ENCODE data around the gene C3orf33. TPM values are rescaled to one million over a fixed set of nuclear protein-coding genes. Genes with fewer than 3 reads are reported as not detected.

The C3orf33 gene
- total and polyA plus RNA-seq, 2 experiments from 2014 or later = 4.8 to 5.5 TPM

DNA sequence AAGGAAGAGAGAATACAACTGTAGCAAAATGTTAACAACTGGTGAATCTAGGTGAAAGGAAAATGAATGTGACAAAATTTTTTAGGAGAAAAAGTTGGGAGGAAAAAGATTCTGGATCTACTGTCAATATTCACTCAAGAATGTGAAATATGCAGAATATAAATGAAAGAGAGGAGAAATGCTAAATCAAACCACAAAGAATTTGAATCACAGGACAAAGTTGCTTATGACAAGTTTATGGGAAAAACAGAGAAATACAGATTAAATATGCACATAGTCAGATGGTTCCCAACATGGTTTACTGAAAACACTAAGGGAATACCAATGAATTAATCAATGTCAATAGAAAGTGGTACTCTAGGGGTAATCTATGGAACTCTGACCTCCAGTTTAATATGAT, 27.6 kb downstream of the C3orf33 start:
- Histone ChIP-seq H3K9me3 (ENCODE audit: low read depth) (no peaks in the 10 kb centered on the region), H3K4me3 (no peak overlapping the region)
- DNase-seq (ENCODE audit: low read depth in 1 of 2, low spot score in 1 of 2) = no peak

DNA sequence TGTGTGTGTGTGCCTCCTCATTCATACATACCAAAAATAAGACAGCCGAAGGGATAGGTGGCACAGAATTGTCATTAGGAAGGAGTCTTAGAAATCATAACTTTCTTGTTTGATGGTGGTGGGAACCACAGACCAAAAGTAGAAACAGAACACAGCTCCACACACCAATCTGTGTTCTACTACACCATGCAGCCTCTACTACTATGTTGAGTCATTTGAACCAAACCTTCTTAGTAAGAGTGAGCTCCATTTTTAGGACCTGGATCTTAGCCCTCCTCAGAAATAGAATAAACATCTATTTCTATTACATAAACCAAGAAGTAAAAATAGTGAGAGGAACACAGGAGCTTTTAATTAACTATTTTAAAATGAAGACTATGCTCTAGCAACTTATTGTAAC, 33.3 kb downstream of the C3orf33 start:
- TF ChIP-seq, protein P1, sequence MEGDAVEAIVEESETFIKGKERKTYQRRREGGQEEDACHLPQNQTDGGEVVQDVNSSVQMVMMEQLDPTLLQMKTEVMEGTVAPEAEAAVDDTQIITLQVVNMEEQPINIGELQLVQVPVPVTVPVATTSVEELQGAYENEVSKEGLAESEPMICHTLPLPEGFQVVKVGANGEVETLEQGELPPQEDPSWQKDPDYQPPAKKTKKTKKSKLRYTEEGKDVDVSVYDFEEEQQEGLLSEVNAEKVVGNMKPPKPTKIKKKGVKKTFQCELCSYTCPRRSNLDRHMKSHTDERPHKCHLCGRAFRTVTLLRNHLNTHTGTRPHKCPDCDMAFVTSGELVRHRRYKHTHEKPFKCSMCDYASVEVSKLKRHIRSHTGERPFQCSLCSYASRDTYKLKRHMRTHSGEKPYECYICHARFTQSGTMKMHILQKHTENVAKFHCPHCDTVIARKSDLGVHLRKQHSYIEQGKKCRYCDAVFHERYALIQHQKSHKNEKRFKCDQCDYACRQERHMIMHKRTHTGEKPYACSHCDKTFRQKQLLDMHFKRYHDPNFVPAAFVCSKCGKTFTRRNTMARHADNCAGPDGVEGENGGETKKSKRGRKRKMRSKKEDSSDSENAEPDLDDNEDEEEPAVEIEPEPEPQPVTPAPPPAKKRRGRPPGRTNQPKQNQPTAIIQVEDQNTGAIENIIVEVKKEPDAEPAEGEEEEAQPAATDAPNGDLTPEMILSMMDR (IDR thresholded peaks at IDR 0.05; ENCODE audit: low read depth, low read length) = no peak
- H3K27ac ChIP-seq = no peak overlapping the region
- H3K4me1 ChIP-seq (ENCODE audit: low read depth) = no peaks in the 10 kb centered on the region
- H3K4me3 ChIP-seq = no peak overlapping the region
- H3K27me3 ChIP-seq = no peaks in the 10 kb centered on the region
- H3K9me3 ChIP-seq (ENCODE audit: low read depth) = no peaks in the 10 kb centered on the region
- no peak for DNase-seq (ENCODE audit: low read depth in 1 of 2, low spot score in 1 of 2)
- no peaks in the 10 kb centered on the region for H3K36me3 ChIP-seq

More for the DNA sequence above, 27.6 kb downstream of the C3orf33 start:
- Histone ChIP-seq H3K4me1 (ENCODE audit: low read depth) (no peaks in the 10 kb centered on the region), H3K27ac (no peak overlapping the region), H3K27me3 (no peaks in the 10 kb centered on the region), H3K36me3 (no peaks in the 10 kb centered on the region)
- TF ChIP-seq, protein P1 (IDR thresholded peaks at IDR 0.05; ENCODE audit: low read depth, low read length) = no peak

DNA sequence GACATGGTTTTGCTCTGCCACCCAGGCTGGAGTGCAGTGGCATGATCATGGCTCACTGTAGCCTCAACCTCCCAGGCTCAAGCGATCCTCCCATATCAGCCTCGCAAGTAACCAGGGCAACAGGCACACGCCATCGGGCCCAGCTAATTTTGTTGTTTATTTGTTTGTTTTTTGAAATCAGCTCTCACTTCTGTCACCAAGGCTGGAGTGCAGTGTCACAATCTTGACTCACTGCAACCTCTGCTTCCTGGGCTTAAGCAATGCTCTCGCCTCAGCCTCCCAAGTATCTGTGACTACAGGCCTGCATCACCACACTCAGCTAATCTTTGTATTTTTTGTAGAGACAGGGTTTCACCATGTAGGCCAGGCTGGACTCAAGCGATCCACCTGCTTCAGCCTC, 35.0 kb downstream of the C3orf33 start:
- DNase-seq (ENCODE audit: low read depth in 1 of 2, low spot score in 1 of 2) = no peak
- H3K9me3 ChIP-seq (ENCODE audit: low read depth) = no peaks in the 10 kb centered on the region
- H3K27me3 ChIP-seq = no peaks in the 10 kb centered on the region
- no peak overlapping the region for H3K27ac ChIP-seq
- H3K4me1 ChIP-seq (ENCODE audit: low read depth) = no peaks in the 10 kb centered on the region
- no peak overlapping the region for H3K4me3 ChIP-seq
- peaks cover 4% of the 10 kb centered on the region for H3K36me3 ChIP-seq
- TF ChIP-seq, protein P1 (IDR thresholded peaks at IDR 0.05; ENCODE audit: low read depth, low read length) = no peak

DNA sequence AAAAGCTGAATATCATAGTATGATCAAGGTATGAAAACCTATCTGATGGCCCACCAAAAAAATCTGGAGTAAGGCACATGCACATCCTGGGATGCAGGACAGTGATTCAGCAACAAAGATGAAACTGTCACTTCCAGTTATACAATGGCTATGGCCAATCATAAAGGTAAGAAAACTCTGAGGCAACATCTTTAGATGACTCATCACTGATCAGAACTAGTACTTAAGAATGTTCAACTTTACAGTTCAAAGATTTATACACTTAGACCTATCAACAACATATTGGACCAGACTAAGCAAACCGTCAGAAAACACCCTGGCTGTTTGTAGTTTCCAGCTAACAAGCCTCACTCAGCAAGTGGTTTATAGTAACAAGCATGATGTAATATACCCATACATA, 39.9 kb downstream of the C3orf33 start:
- Histone ChIP-seq H3K36me3 (peaks cover 4% of the 10 kb centered on the region), H3K4me3 (no peak overlapping the region), H3K27me3 (no peaks in the 10 kb centered on the region), H3K4me1 (ENCODE audit: low read depth) (no peaks in the 10 kb centered on the region), H3K27ac (no peak overlapping the region), H3K9me3 (ENCODE audit: low read depth) (no peaks in the 10 kb centered on the region)
- no peak for DNase-seq (ENCODE audit: low read depth in 1 of 2, low spot score in 1 of 2)
- TF ChIP-seq, protein P1 (IDR thresholded peaks at IDR 0.05; ENCODE audit: low read depth, low read length) = no peak

DNA sequence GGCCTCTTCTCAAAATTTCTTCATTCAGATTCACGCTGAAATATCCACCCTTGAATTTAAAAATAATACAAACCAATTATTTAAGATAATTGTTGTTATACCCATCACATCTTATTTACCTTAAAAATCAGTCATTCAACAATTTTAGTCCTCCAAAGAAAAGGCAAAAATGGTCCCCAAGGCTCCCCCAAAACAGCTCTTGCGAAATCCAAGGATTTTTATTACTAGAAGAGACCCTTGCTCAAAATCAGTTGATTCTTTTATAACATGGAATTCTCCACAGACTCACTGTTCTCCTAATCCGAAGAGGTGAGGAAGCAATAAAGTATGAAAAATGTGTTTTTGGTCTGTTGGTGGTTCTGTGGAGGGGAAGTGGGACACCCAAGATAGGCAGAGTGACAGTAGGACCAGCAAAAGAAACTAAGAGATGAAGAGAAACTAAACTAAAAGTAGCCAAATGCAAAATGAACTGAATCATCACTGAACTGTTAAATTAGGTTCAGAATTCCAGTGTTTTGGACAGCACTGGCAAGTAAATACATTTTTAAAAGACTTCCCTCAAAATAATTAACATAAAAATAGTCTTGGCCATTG, 42.1 kb downstream of the C3orf33 start:
- Histone ChIP-seq H3K9me3 (ENCODE audit: low read depth) (no peaks in the 10 kb centered on the region), H3K27me3 (no peaks in the 10 kb centered on the region), H3K27ac (no peak overlapping the region), H3K4me1 (ENCODE audit: low read depth) (no peaks in the 10 kb centered on the region), H3K4me3 (no peak overlapping the region), H3K36me3 (peaks cover 4% of the 10 kb centered on the region)
- TF ChIP-seq, protein P1 (IDR thresholded peaks at IDR 0.05; ENCODE audit: low read depth, low read length) = no peak
- DNase-seq (ENCODE audit: low read depth in 1 of 2, low spot score in 1 of 2) = no peak

Data from cardiac muscle cell (in vitro differentiated cells and primary cell).